HT-29 (cell line): ENCODE data around the gene CCDC38. TPM values are rescaled to one million over a fixed set of nuclear protein-coding genes. Genes with fewer than 3 reads are reported as not detected.

Experiments used
- DNase-seq: peaks from one replicate; pipeline ENCODE4 v3.0.0-alpha.2; 2015; ENCODE audit warnings: low spot score
- total RNA-seq: library from RNA; depleted of rRNA; stranded (reverse); fragments of >200 nt; shearing (Covaris generic); gene quantifications from 2 replicates; pipeline ENCODE4 v1.2.3, GENCODE V29; 2014; rRNA removed

Gene CCDC38
- total RNA-seq, 1 experiment from 2014 or later, result not detected

GRCh38 chr12:95836630-95837239 is 105.7 kb downstream of the CCDC38 start:
- DNase-seq, result peak; percentile 41

DNA sequence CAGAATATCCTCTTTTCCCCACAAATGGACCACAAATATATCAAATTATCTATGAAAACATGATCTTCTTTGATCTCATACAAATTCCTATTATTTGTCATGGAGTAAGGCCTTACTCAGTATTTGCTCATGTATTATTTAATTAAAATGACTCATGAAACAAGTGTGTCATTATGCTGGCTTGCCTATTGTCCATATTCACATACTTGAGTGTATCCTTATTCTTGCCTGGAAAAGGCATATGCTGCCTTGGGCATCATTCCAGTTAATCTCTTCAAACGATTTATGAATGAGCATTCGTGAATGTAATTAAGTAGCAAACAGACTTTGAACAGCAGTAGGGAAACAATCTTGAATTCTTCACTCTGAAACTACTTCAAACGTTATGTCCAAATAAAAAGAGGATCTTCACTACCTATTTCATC is 106.2 kb downstream of the CCDC38 start:
- DNase-seq, result no peak

- DNase-seq, result no peak
Observed at GRCh38 chr12:95834572-95834971, 107.8 kb downstream of the CCDC38 start.

DNA sequence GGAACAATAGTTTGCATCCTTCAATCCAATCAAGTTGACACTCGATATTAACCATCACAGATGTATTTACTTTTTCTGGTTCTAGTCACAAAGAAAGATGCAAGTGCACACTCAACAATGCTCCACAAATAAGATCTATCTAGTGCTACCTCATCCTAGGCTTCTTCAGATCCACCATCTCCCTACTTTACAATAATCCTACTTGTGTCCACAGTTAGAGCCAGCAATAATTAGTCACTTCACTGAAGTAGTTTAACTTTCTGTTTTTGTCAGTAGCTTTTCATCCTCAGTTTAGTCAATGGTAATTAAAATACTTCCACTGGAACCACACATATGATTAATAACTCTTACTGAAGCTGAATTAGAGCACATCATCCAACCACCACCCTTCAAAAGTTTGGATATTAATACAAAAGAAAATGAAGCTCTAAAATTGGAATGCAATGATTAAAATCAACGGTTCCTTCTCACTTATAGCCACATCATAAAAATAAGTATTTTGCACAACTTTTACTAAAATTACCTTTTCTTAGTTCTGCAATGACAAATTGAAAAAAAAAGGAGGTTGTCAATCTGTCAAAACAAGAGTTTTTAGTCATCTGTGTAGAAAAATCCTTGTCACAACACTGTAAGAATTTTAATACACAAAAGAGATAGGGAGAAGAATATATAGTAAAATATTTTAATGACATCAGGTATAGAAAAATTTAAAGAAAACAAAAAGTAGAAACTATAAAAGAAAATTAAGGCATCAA is 111.9 kb downstream of the CCDC38 start:
- no peak for DNase-seq

GRCh38 chr12:95829395-95829794 is 113.0 kb downstream of the CCDC38 start:
- no peak for DNase-seq

GRCh38 chr12:95820096-95820703 is 122.2 kb downstream of the CCDC38 start:
- peak; percentile 87 for DNase-seq

Other genes starting within 250 kb of the CCDC38 start
- gene NTN4, start 151.8 kb downstream of the CCDC38 start, total RNA-seq, result 17.1 and 18.1 TPM in 2 replicates
- 29.0 and 32.0 TPM in 2 replicates for gene SNRPF, start 83.7 kb downstream of the CCDC38 start, total RNA-seq
- 0.36 and 0.47 TPM in 2 replicates for gene AMDHD1, start 717 bp upstream of the CCDC38 start, total RNA-seq
- gene HAL, start 53.7 kb upstream of the CCDC38 start, total RNA-seq, result not detected in 2 replicates
- 35.0 and 38.2 TPM in 2 replicates for gene LTA4H, start 93.0 kb upstream of the CCDC38 start, total RNA-seq